Retinal pigment epithelial cell (primary cell): Measurements from ENCODE around the gene PTPRB.
"Not testable (repeated sequence)": the region's sequence is repeated elsewhere in the genome, so short reads cannot be mapped to it uniquely, and the experiment has no call there.

Experiments used
- DNase-seq: peaks from one replicate; pipeline ENCODE4 v3.0.0-alpha.2; 2010; ENCODE audit warnings: low read depth
- H3K4me3 ChIP-seq: 2 replicates; pipeline ENCODE4 v1.5.1; 2011; ENCODE audit warnings: mild to moderate bottlenecking, low read length, control low read depth, moderate library complexity
- TF ChIP-seq, protein P1 (sequence below): conservative IDR thresholded peaks from 2 replicates; pipeline ENCODE4 v1.5.1; 2011; ENCODE audit warnings: low read depth, low read length, control low read depth, inconsistent platforms

PTPRB gene

DNA sequence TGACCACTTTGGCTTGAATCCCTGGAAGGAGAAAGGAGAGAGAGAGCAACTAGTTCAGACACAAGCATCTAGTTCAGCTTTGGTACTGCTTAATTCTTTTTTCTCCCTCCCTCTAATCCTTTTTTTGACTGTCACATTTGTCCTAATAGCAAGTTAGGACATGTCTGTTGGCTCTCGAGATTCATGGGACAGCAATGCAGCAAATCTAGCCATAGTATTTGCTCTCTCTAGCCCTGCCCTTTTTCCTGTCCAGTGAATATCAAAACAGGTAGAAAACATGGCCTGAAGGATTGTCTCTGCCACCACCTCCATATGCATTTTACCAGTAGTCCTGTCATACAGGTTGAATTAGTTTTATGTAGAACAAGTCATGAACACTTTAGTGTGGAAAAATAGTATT, 116.4 kb downstream of the PTPRB start:
- no peak for DNase-seq
- TF ChIP-seq, protein P1, sequence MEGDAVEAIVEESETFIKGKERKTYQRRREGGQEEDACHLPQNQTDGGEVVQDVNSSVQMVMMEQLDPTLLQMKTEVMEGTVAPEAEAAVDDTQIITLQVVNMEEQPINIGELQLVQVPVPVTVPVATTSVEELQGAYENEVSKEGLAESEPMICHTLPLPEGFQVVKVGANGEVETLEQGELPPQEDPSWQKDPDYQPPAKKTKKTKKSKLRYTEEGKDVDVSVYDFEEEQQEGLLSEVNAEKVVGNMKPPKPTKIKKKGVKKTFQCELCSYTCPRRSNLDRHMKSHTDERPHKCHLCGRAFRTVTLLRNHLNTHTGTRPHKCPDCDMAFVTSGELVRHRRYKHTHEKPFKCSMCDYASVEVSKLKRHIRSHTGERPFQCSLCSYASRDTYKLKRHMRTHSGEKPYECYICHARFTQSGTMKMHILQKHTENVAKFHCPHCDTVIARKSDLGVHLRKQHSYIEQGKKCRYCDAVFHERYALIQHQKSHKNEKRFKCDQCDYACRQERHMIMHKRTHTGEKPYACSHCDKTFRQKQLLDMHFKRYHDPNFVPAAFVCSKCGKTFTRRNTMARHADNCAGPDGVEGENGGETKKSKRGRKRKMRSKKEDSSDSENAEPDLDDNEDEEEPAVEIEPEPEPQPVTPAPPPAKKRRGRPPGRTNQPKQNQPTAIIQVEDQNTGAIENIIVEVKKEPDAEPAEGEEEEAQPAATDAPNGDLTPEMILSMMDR = no peak
- no peak overlapping the region for H3K4me3 ChIP-seq

DNA sequence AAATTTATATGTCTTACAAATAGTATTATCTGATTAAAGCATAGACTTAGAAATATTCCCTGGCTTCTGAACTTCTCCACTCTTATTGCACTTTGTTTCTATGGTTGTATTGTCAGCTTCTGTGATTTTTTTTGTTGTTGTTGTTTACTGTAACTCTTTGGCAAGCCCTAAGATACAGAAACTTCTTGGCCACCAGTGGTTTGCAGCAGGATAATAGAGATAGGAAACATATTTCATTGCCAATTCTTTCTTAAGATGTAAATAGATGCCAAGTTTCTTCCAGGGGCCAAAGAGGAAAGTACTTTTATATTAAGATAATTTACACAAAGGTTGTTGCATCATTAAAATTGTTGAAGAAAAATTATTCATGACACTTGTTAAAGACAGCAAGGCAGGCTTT, 123.8 kb downstream of the PTPRB start:
- H3K4me3 ChIP-seq = no peak overlapping the region
- DNase-seq = no peak
- TF ChIP-seq, protein P1 = no peak

DNA sequence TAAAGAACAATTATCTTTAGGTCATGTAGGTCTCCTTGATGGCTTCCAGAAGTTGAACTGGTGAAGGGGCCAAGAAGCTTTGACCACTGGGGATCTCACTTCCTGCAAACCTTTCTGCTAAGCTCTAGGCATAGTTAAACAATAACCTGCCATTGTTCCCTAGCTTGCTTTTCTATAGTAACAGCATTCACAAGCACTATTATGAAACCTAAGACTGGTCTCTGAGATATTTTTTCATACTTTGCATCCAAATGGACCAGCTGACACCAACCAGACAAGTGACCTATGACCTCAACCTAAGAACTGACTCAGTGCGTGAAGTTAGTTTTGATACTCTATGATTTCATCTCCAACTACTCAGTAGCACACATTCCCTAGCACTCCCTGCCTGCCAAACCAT, 129.1 kb downstream of the PTPRB start:
- no peak for DNase-seq
- TF ChIP-seq, protein P1 = no peak

DNA sequence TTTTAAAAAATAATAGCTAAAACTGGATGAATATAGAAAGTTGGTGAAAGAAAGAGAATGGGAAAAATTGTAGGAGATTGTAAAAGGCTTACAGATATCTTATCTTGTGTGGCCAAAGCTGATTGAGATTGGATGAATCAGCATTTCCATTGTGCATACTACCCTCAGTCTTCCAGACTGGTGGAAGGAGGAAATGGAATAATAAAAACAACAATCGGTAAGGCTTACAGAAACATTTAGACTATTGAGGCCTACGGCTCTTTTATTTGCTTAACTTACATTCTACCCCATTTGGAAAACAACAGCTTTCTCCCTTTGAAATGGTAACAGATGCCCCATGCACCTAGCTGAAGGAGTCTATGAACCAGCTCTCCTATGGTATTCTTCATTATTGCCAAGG, 129.8 kb downstream of the PTPRB start:
- DNase-seq = no peak
- TF ChIP-seq, protein P1 = no peak
- H3K4me3 ChIP-seq = no peak overlapping the region

More for the DNA sequence above, 129.1 kb downstream of the PTPRB start:
- no peak overlapping the region for H3K4me3 ChIP-seq

DNA sequence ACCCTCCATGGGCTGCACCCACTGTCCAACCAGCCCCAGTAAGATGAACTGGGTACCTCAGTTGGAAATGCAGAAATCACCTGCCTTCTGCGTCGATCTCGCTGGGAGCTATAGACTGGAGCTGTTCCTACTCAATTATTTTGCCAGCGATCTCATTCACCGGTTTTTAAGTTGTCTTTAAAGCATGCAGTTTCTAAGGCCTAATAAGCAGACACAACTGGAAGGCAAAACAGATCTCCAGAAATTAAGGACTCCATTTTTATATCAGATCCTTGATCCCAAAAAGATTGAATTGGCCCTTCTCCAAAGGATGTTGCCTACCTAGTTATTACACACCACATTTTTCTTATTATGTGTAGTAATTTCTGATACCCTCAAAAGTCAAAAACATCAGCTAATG, 139.7 kb downstream of the PTPRB start:
- H3K4me3 ChIP-seq = no peak overlapping the region
- TF ChIP-seq, protein P1 = no peak
- DNase-seq = no peak

DNA sequence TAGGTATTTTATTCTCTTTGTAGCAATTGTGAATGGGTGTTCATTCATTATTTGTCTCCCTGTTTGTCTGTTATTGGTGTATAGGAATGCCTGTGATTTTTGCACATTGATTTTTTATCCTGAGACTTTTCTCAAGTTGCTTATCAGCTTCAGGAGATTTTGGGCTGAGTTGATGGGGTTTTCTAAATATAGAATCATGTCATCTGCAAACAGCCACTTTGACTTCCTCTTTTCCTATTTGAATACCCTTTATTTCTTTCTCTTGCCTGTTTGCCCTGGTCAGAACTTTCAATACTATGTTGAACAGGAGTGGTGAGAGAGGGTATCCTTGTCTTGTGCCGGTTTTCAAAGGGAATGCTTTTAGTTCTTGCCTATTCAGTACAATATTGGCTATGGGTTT, 144.3 kb downstream of the PTPRB start:
- not testable (repeated sequence) for H3K4me3 ChIP-seq, DNase-seq

DNA sequence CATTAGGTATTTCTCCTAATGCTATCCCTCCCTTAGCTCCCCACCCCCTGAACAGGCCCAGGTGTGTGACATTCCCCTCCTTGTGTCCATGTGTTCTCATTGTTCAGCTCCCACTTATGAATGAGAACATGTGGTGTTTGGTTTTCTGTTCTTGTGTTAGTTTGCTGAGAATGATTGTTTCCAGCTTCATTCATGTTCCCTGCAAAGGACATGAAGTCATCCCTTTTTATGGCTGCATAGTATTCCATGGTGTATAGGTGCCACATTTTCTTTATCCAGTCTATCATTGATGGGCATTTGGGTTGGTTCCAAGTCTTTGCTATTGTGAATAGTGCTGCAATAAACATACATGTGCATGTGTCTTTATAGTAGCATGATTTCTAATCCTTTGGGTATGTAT, 146.3 kb downstream of the PTPRB start:
- H3K4me3 ChIP-seq, DNase-seq: not testable (repeated sequence)

DNA sequence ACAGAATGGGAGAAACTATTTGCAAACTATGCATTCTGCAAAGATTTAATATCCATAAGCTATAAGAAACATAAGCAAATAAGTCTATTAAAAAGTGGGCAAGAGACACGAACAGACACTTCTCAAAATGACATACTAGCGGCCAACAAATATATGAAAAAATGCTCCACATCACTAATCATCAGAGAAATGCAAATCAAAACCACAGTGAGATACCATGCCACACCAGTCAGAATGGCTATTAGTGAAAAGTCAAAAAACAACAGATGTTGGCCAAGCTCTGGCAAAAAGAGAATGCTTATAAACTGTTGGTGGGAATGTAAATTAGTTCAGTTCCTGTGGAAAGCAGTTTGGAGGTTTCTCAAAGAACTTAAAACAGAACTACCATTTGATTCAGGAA, 149.8 kb downstream of the PTPRB start:
- TF ChIP-seq, protein P1 = no peak
- DNase-seq = no peak
- H3K4me3 ChIP-seq = no peak overlapping the region
